Tongue (tissue), 2 donors: ENCODE measurements around the gene GTF2H1. TPM values are rescaled to one million over a fixed set of nuclear protein-coding genes. Genes with fewer than 3 reads are reported as not detected.
"Not testable (repeated sequence)": the region's sequence is repeated elsewhere in the genome, so short reads cannot be mapped to it uniquely, and the experiment has no call there.

ENCODE experiments used
- DNase-seq: peaks from one replicate; pipeline ENCODE4 v3.0.0-alpha.2; 2015
- total RNA-seq: library from RNA; depleted of rRNA; stranded (reverse); fragments of >200 nt; gene quantifications from one replicate; pipeline ENCODE4 v1.2.3, GENCODE V29; 2014

GTF2H1 gene
- total RNA-seq, 1 donor from 2014 or later: 69.6 TPM

DNA sequence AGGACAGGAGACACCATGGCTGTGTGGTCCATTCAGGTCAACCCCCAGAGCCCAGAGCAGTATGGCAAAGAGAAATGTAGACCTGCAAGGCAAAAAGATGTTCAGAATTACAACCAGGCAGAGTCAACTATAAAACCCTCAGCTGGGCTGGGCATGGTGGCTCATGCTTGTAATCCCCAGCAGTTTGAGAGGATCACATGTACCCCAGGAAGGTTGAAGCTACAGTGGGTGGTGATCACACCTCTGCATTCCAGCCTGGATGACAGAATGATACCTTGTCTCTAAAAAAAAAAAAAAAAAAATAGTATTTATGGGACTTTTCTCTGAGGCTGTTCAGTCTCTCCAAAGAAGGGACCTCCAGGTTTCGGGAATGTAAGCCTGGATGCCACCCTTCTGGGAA lies 53.6 kb downstream of the GTF2H1 start:
- no peak for DNase-seq

DNA sequence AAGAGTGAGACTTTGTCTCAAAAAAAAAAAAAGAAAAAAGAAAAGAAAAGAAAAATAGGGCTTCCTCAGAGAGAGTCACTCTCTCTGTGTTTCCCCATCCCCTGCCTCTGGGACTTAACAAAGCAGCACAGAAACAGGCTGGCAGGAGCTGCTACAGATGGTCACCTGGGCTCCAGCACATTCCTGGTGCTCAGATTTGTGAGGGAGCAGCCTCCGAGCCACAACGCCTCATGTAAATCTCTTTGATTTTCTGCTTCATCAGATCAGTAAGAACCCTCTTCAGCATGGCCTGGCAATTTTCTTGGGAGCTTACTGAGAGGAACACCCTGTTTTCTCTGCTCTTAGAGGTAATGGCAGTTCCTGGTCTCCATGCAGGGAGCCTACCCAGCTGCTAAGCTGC lies 56.8 kb downstream of the GTF2H1 start:
- no peak for DNase-seq

GRCh38 chr11:18383388-18384156 lies 61.2 kb downstream of the GTF2H1 start:
- DNase-seq: peak; percentile 65

DNA sequence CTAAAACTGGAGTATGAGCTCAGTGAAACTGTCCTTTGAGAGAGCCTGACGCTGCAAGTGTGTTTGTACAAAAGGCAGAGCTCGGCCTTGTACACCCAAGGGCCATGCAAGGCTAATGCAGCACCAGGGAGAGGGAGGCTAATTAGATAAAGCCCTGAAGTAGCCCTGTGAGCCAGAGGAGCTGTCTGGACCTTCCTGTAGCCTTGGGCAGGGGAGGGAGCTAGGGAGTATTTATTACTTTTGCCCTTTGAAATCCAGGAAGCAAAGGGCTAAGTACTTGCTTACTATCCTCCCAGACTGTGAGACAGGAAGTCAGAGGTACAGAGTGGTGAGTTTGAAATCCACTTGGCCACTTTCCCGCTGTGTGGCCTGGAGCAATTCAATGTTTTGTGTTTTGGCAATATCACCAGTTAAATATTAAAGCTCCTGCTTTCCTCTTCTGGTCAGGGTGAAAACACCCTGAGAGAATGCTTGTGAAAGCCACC lies 61.8 kb downstream of the GTF2H1 start:
- peak; percentile 63 for DNase-seq

DNA sequence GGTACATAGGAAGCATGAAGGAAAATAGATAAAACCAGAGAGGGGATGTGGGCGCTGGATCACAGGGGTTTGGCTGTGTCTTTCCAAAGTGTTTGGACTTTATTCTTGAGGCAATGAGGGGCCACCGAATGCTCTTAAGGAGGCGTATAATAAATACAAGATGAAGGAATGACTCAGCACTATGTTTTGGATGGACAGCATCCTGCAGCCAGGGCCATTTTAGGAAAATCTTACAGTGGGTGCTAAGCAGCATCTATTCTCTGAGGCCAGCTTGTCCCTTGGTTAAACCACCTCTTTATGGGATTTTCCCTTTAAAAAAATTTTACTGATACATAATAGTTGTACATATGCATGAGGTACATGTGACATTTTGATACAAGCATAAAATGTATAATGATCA lies 67.7 kb downstream of the GTF2H1 start:
- DNase-seq: no peak

- DNase-seq: no peak
These were observed 70.3 kb downstream of the GTF2H1 start for GRCh38 chr11:18392434-18393321.

DNA sequence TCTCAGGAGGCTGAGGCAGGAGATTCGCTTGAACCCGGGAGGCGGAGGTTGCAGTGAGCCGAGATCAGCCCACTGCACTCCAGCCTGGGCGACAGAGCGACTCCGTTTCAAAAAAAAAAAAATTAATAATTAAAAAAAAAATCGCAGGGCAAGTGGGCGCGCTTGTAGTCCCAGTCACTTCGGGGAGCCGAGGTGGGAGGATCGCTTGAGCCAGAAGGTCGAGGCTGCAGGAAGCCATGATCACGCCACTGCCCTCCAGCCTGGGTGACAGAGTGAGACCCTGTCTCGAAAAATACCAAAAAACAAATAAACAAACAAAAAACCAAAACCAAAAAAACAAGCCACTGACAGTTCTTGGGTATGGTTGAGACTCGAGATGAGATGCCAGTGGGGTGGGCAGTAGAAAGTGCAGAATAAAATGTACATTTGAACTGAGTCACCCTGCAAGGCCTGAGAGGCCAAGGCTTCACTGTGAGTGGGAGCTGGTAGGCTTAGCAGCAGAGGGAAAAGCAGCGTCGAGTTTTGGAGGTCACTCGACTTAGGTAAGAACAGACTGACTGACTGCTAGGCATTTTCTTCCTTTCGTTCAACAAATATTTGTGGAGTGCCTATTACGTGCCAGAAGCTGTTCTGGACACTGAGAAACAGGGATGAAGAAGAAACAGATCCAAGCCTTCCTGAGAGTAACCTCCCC lies 71.4 kb downstream of the GTF2H1 start:
- DNase-seq: no peak

DNA sequence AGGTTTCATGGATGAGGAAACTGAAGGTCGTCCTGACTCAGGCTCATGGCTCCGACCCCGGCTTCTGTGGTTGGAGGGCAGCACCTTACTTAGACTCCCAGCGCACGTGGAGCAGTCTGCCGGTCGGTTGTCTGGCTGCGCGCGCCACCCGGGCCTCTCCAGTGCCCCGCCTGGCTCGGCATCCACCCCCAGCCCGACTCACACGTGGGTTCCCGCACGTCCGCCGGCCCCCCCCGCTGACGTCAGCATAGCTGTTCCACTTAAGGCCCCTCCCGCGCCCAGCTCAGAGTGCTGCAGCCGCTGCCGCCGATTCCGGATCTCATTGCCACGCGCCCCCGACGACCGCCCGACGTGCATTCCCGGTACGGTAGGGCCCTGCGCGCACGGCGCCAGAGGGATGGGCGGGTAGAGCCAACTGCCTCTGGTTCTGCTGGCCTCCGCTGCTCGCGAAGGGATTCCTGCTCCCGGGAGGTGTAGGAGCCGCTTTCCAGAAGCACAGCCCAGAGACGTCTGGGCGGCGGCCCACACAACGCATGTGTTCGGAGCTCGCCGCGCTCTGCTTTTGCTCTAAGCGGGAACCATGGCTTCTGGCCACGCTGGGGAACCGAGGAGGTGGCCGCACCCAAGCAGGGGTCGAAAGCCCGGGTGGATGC lies 72.0 kb downstream of the GTF2H1 start, which contains the start of gene LDHA:
Gene LDHA, plus strand, starts transcription at position 289 of the 653 bp plus-strand sequence. CDS start 2,280 bp downstream, outside the sequence.
- DNase-seq: peak; percentile 98

DNA sequence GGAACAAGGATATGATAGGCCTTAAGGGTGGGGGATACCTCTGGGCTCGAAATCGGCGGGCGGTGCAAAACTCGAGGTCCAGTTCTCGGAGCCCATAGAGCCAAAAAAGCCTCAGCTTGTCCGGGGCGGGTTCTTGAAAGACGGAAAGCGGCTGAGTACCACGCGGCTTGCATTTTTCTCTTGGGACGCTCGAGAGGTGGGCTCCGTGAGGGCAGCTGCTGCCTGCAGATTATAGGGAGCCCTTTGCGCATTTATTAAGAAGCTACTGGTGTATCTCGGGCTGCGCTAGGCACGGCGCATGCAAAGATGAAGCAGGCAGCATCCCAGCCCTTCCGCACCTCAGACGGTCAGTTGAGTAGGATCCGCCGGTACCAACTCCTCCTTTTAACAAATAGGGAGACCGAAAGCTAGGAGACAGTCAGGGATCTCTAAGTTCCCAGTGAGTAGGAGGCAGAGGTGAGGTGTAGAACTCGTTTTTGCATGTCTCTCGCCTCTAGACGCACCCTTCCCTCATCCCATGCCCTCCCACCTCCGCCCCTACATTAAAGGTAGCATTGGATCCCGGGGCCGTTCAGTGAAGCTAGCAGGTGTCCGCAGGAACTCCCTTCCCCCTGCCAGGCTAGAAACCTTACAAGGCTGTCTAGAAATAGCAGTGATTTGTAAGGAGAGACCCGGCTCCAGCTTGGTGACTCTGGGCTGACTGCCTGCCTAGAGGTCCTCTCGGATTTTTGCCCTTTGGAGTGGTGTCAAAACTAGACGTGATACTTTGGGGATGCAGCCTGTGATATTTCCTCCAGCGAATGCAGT lies 72.8 kb downstream of the GTF2H1 start:
- DNase-seq: peak; percentile 58

DNA sequence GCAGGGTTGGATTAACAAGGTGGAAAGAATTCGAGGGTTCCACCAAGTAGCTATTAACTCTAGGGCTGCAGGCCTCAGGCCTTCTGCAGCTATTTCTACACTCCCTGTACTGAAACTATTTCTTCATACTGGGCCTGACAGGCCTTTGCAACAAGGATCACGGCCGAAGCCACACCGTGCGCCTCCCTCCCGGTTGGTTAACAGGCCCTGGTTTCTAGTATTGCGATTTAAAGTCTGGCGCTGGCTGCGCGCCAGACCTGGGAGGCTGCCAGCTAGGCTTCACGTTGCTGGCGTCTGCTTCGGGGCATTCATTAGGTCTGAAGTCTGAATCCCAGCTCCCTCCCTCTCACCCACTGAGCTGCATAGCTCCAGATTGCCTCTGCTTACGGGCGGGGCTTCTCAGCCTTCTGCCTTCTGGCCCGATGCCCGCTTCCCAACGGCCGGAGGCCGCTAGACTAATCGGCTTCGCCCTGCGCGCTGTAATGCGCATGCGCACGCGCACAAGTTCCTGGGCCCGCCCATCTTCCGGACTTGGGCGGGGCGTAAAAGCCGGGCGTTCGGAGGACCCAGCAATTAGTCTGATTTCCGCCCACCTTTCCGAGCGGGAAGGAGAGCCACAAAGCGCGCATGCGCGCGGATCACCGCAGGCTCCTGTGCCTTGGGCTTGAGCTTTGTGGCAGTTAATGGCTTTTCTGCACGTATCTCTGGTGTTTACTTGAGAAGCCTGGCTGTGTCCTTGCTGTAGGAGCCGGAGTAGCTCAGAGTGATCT lies 73.6 kb downstream of the GTF2H1 start:
- DNase-seq: peak; percentile 100

GRCh38 chr11:18397921-18398320 lies 75.6 kb downstream of the GTF2H1 start:
- DNase-seq: no peak

GRCh38 chr11:18401077-18401476 lies 78.7 kb downstream of the GTF2H1 start:
- not testable (repeated sequence) for DNase-seq

DNA sequence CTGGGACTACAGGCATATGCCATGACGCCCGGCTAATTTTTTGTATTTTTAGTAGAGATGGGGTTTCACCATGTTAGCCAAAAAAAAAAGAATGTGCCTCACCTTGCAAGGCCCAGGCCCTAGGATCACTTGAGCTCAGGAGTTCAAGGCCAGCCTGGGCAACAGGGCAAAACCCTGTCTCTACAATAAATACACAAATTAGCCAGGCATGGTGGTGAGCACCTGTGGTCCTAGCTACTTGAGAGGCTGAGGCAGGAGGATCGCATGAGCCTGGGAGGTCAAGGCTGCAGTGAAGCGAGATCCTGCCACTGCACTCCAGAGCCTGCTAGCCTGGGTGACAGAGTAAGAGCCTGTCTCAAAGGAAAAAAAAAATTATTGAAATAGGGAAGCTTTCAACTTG lies 81.7 kb downstream of the GTF2H1 start:
- no peak for DNase-seq

DNA sequence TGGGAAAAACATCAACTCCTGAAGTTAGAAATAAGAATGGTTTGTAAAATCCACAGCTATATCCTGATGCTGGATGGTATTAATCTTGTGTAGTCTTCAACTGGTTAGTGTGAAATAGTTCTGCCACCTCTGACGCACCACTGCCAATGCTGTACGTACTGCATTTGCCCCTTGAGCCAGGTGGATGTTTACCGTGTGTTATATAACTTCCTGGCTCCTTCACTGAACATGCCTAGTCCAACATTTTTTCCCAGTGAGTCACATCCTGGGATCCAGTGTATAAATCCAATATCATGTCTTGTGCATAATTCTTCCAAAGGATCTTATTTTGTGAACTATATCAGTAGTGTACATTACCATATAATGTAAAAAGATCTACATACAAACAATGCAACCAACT lies 85.0 kb downstream of the GTF2H1 start:
- DNase-seq: not testable (repeated sequence)

DNA sequence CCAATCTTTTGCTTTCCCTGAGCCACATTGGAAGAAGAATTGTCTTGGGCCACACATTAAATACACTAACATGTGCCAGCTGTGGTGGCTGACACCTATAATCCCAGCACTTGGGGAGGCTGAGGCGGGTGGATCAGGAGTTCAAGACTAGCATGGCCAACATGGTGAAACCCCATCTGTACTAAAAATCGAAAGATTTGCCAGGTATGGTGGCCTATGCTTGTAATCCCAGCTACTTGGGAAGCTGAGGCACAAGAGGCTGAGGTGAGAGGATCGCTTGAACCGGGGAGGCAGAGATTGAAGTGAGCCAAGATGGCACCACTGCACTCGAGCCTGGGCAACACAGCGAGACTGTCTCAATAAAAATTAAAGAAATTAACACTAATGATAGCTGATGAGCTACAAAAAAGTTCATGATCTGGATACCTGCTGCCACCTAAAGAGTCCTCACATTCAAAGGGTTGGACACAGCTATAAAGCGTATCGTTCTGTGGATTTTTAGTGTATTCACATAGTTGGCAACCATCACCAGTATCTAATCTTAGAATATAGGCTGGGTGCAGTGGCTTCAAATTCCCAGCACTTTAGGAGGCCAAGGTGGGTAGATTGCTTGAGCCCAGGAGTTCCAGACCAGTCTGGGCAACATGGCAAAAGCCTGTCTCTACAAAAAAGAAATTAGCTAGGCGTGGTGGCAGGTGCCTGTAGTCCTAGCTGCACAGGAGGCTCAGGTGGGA lies 86.4 kb downstream of the GTF2H1 start:
- DNase-seq: no peak

- DNase-seq: no peak
These were observed 94.1 kb downstream of the GTF2H1 start for GRCh38 chr11:18416459-18416858.
